SK-N-SH (cell line): Measurements from ENCODE around the gene RORB. TPM values are rescaled to one million over a fixed set of nuclear protein-coding genes. Genes with fewer than 3 reads are reported as not detected.

Experiments used
- CTCF ChIA-PET: fragments of 300-600, 350-600 bp; formaldehyde crosslinking; extraction: SDS; loops from one replicate; lab custom pipeline; 2021; lab: Yijun Ruan, JAX
- POLR2A ChIA-PET: fragments of 350-600 bp; sonication (Branson Sonifier 250); formaldehyde crosslinking; extraction: SDS; loops from one replicate; lab custom pipeline; 2020; ENCODE audit warnings: antibody characterized with exemption, inconsistent platforms; lab: Yijun Ruan, JAX
- DNase-seq: peaks from one replicate; pipeline ENCODE4 v3.0.0; 2012
- H2AFZ ChIP-seq: fragments of 200-600 bp; sonication (generic); 2 replicates; pipeline ENCODE4 v1.8.1; 2016; ENCODE audit warnings: antibody characterized with exemption, mild to moderate bottlenecking, low read depth
- H3F3A ChIP-seq: fragments of 200-600 bp; sonication (generic); replicated peaks from 2 replicates; pipeline ENCODE3; 2016; ENCODE audit warnings: antibody characterized with exemption, mild to moderate bottlenecking; ENCODE audit not compliant: insufficient read depth
- H3K27ac ChIP-seq, 2 experiments: fragments of 200-500 bp in 1 of 2; fragments of 200-600 bp in 1 of 2; sonication (Bioruptor generic) in 1 of 2; sonication (generic), shearing (Covaris generic) in 1 of 2; 2 replicates each; pipeline versions ENCODE4 v1.5.1 to v1.6.1; 2014 to 2016; ENCODE audit warnings: low read depth in 2 of 2, inconsistent platforms in 1 of 2, low read length in 1 of 2, mild to moderate bottlenecking in 1 of 2, mixed read lengths in 1 of 2
- H3K27me3 ChIP-seq: fragments of 200-600 bp; sonication (generic), shearing (Covaris generic); 2 replicates; pipeline ENCODE4 v1.6.1; 2016; ENCODE audit warnings: mixed run types; ENCODE audit not compliant: insufficient read depth
- H3K36me3 ChIP-seq, 2 experiments: fragments of 200-500 bp in 1 of 2; fragments of 200-600 bp in 1 of 2; sonication (Bioruptor generic) in 1 of 2; sonication (generic) in 1 of 2; replicated peaks in 1 of 2; 2 replicates each; pipeline versions ENCODE3 to v1.5.1; 2014 to 2016; ENCODE audit warnings: low read length in 1 of 2, mild to moderate bottlenecking in 1 of 2; ENCODE audit not compliant: insufficient read depth in 2 of 2, control insufficient read depth in 1 of 2
- H3K4me1 ChIP-seq, 2 experiments: fragments of 200-500 bp in 1 of 2; fragments of 200-600 bp in 1 of 2; sonication (Bioruptor generic) in 1 of 2; sonication (generic), shearing (Covaris generic) in 1 of 2; 2 replicates each; pipeline versions ENCODE4 v1.5.1 to v1.6.1; 2014 to 2016; ENCODE audit warnings: low read depth in 1 of 2, low read length in 1 of 2, mixed run types in 1 of 2; ENCODE audit not compliant: insufficient read depth in 2 of 2, control insufficient read depth in 1 of 2
- H3K4me2 ChIP-seq: fragments of 200-600 bp; sonication (generic), shearing (Covaris generic); 2 replicates; pipeline ENCODE4 v1.6.1; 2017; ENCODE audit warnings: mixed run types
- H3K4me3 ChIP-seq, 2 experiments: fragments of 200-500 bp in 1 of 2; fragments of 200-600 bp in 1 of 2; sonication (Bioruptor generic) in 1 of 2; sonication (generic), shearing (Covaris generic) in 1 of 2; 2 replicates each; pipeline versions ENCODE4 v1.5.1 to v1.8.1; 2014 to 2016; ENCODE audit warnings: low read depth in 2 of 2, inconsistent platforms in 1 of 2, low read length in 1 of 2, mild to moderate bottlenecking in 1 of 2, mixed read lengths in 1 of 2, moderate library complexity in 1 of 2
- H3K79me2 ChIP-seq: fragments of 200-600 bp; sonication (generic); 2 replicates; pipeline ENCODE4 v1.8.1; 2017; ENCODE audit warnings: mild to moderate bottlenecking; ENCODE audit not compliant: insufficient read depth
- H3K9ac ChIP-seq: fragments of 200-600 bp; sonication (generic); 2 replicates; pipeline ENCODE4 v1.6.1; 2017; ENCODE audit warnings: mixed run types
- H3K9me2 ChIP-seq: fragments of 200-600 bp; sonication (generic); 2 replicates; pipeline ENCODE4 v1.6.1; 2017; ENCODE audit warnings: mixed run types
- H3K9me3 ChIP-seq: fragments of 200-600 bp; sonication (generic); 2 replicates; pipeline ENCODE4 v1.6.1; 2017; ENCODE audit warnings: mixed run types, mild to moderate bottlenecking, moderate library complexity
- H4K20me1 ChIP-seq: fragments of 200-600 bp; sonication (generic); 2 replicates; pipeline ENCODE4 v1.6.1; 2017; ENCODE audit warnings: mild to moderate bottlenecking, mixed run types; ENCODE audit not compliant: insufficient read depth
- CHD2 ChIP-seq: fragments of 150-350 bp; IDR thresholded peaks from 2 replicates; pipeline ENCODE4 v1.6.1; 2018; ENCODE audit warnings: low read length; ENCODE audit not compliant: partially characterized antibody
- CTCF ChIP-seq: fragments of 200-600 bp; sonication (generic); IDR thresholded peaks from 2 replicates; pipeline ENCODE4 v1.6.1; 2017; ENCODE audit warnings: antibody characterized with exemption, mild to moderate bottlenecking, moderate library complexity
- FOSL2 ChIP-seq: IDR thresholded peaks from 2 replicates; pipeline ENCODE4 v1.4.0; 2012; ENCODE audit warnings: low read depth, mild to moderate bottlenecking, moderate library complexity, borderline replicate concordance
- FOXJ3 ChIP-seq: sonication (generic); formaldehyde crosslinking; IDR thresholded peaks from 2 replicates; pipeline ENCODE4 v1.5.1; 2020; ENCODE audit warnings: mild to moderate bottlenecking, missing genetic modification reagents
- FOXM1 ChIP-seq: IDR thresholded peaks from 2 replicates; pipeline ENCODE4 v1.4.0; 2012; ENCODE audit warnings: low read depth, mild to moderate bottlenecking
- GATA2 ChIP-seq: sonication (generic); formaldehyde crosslinking; IDR thresholded peaks from 2 replicates; pipeline ENCODE4 v1.5.0; 2020; ENCODE audit warnings: mild to moderate bottlenecking, missing genetic modification reagents
- MXI1 ChIP-seq: IDR thresholded peaks from 2 replicates; pipeline ENCODE4 v1.6.1; 2012; ENCODE audit warnings: mild to moderate bottlenecking, low read depth, low read length, improper control_type of control experiment
- NFIC ChIP-seq: IDR thresholded peaks from 2 replicates; pipeline ENCODE4 v1.4.0; 2012; ENCODE audit warnings: borderline replicate concordance
- POLR2AphosphoS5 ChIP-seq: IDR thresholded peaks from 2 replicates; pipeline ENCODE4 v1.6.1; 2012; ENCODE audit warnings: low read depth, low read length
- RCOR1 ChIP-seq: fragments of 150-350 bp; IDR thresholded peaks from 2 replicates; pipeline ENCODE4 v1.6.1; 2017; ENCODE audit warnings: antibody characterized with exemption, low read length
- SIN3A ChIP-seq: IDR thresholded peaks from 2 replicates; pipeline ENCODE4 v1.6.1; 2012; ENCODE audit warnings: low read depth, mild to moderate bottlenecking, low read length, moderate library complexity, borderline replicate concordance
- SMC3 ChIP-seq: IDR thresholded peaks from 2 replicates; pipeline ENCODE4 v1.6.1; 2012; ENCODE audit warnings: low read depth, low read length, improper control_type of control experiment
- TAF1 ChIP-seq: IDR thresholded peaks from 2 replicates; pipeline ENCODE4 v1.6.1; 2012; ENCODE audit warnings: low read depth, mild to moderate bottlenecking, low read length, moderate library complexity, borderline replicate concordance
- TCF12 ChIP-seq: IDR thresholded peaks from 2 replicates; pipeline ENCODE4 v1.4.0; 2012
- TEAD4 ChIP-seq: IDR thresholded peaks from 2 replicates; pipeline ENCODE4 v1.4.0; 2012; ENCODE audit warnings: mild to moderate bottlenecking, borderline replicate concordance; ENCODE audit not compliant: insufficient read depth
- YY1 ChIP-seq: IDR thresholded peaks from 2 replicates; pipeline ENCODE4 v1.4.0; 2012; ENCODE audit warnings: low read depth, mild to moderate bottlenecking
- WGBS: methylation state at CpG from one replicate; pipeline ENCODE4 v1.1.6; 2017; ENCODE audit warnings: low lambda C conversion rate; 5-methylcytosine and 5-hydroxymethylcytosine counted together
- polyA plus RNA-seq, 3 experiments: library from polyadenylated mRNA; depleted of rRNA; stranded (reverse); fragments of >200 nt; gene quantifications; 2 replicates each; pipeline ENCODE4 v1.2.3, GENCODE V29; 2012
- TF ChIP-seq, protein P1 (sequence below): IDR thresholded peaks from 2 replicates; pipeline ENCODE4 v1.4.0; 2012; ENCODE audit warnings: low read depth, borderline replicate concordance

The RORB gene
- polyA plus RNA-seq, 1 of the 3 experiments (the other 2 are of a cell fraction) = 0.13 TPM

DNA sequence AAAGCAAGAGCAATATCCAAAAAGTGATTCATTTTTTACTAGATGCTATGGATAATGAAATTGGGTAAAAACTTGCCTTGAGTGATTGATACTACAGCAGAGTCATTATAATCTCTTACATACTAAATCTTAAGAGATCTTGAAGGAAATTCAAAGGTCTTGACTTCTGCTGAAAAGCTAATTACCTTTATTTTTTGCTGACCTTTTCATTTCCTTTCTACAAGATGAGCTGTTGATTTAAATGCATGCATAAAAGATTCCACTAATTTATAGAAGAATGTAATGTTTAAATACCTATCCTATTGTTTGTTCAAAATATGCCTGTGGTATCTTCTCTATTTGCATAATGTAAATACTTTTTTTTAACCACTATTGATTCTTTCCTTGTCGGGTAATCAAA, 27.2 kb downstream of the RORB start:
- WGBS = 36% methylated on average over 1 of the region's 1 CpG
- H3K9me3 ChIP-seq = no peaks in the 10 kb centered on the region
- H3K4me2 ChIP-seq = no peak overlapping the region
- H3K36me3 ChIP-seq = no peaks in the 10 kb centered on the region
- no peaks in the 10 kb centered on the region for H3K79me2 ChIP-seq
- ChIA-PET POLR2A (no interaction called here), CTCF (interaction anchor here (1.9 kb wide), 1 partner anchor 9 kb away, joined by 4 read pairs; no protein-coding TSS in a partner anchor)
- H3F3A ChIP-seq = no peaks in the 10 kb centered on the region
- H3K27me3 ChIP-seq = no peaks in the 10 kb centered on the region
- no peak overlapping the region for H3K9ac ChIP-seq
- TF ChIP-seq NFIC (no peak), FOXM1 (no peak), FOSL2 (no peak), FOXJ3 (CRISPR knock-in tag) (no peak), TCF12 (no peak), CHD2 (no peak), RCOR1 (no peak), MXI1 (no peak)
- H2AFZ ChIP-seq = no peak overlapping the region
- H3K4me1 ChIP-seq = peaks cover 0 to 2% of the 10 kb centered on the region in 2 experiments; a peak in 1 of 4 replicates
- H3K27ac ChIP-seq = no peak overlapping the region
- DNase-seq = no peak
- H4K20me1 ChIP-seq = no peaks in the 10 kb centered on the region
- H3K4me3 ChIP-seq = no peak overlapping the region
- no peaks in the 10 kb centered on the region for H3K9me2 ChIP-seq

DNA sequence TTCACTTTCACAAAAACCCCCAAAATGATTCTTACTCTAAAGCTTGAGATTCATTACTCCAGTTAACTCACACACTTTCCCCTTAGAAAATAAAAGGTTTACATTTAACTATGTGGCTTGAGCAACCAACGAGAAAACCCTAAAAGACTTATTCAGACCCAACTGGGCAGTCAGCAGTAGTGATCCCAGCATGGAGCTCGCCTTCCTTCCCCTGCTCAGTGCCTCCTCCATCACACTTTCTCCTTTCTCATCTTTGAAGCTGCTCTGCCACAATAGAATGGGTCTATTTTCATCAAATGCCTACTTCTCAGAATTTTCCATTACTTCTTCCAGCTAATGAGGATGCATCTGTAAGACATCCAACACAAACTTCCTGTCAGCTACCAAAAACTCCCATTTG, 29.1 kb downstream of the RORB start:
- POLR2A ChIA-PET = no interaction called here
- DNase-seq = no peak
- Histone ChIP-seq H4K20me1 (no peaks in the 10 kb centered on the region), H3K4me3 (no peak overlapping the region), H3K79me2 (no peaks in the 10 kb centered on the region), H2AFZ (no peak overlapping the region), H3K9ac (no peak overlapping the region), H3K4me2 (no peak overlapping the region), H3K9me3 (no peaks in the 10 kb centered on the region), H3F3A (no peaks in the 10 kb centered on the region), H3K27ac (no peak overlapping the region), H3K9me2 (no peaks in the 10 kb centered on the region), H3K27me3 (no peaks in the 10 kb centered on the region), H3K36me3 (no peaks in the 10 kb centered on the region), H3K4me1 (peaks cover 0 to 2% of the 10 kb centered on the region in 2 experiments; a peak in 1 of 4 replicates)
- TF ChIP-seq SIN3A (no peak), TAF1 (no peak), YY1 (no peak), POLR2AphosphoS5 (no peak), TEAD4 (no peak), CHD2 (no peak), SMC3 (no peak), CTCF (no peak), GATA2 (CRISPR knock-in tag) (no peak)
- TF ChIP-seq, protein P1, sequence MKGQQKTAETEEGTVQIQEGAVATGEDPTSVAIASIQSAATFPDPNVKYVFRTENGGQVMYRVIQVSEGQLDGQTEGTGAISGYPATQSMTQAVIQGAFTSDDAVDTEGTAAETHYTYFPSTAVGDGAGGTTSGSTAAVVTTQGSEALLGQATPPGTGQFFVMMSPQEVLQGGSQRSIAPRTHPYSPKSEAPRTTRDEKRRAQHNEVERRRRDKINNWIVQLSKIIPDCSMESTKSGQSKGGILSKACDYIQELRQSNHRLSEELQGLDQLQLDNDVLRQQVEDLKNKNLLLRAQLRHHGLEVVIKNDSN = no peak
- WGBS = 26% methylated on average over 2 of the region's 2 CpGs
- CTCF ChIA-PET = no interaction called here
